HPDE6-E6E7 (cell line): ENCODE measurements around the gene PRSS2.

Source experiments
- DNase-seq: peaks from one replicate; pipeline ENCODE4 v3.0.0; 2011; ENCODE audit warnings: missing footprints; ENCODE audit errors: extremely low spot score

Gene PRSS2

GRCh38 chr7:142787034-142787768 lies 16.4 kb downstream of the PRSS2 start:
- no peak for DNase-seq

DNA sequence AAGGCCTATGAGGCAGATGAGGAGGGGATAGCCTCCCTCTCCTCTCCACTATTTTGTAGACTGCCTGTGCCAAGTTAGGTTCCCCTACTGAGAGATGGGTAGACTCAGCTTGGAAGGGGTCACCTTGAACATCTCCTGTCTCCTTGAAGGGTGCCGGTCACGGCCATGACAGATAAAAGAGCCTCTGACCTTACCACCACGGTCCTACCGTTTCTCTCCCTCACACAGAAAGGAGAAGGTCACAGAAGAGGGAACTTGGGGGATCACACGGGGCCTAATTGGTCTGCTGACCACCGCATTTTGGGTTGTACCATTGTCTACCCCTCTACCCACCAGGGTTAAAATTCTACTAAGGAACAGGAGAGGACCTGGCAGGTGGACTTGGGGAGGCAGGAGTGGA lies 17.0 kb downstream of the PRSS2 start:
- no peak for DNase-seq

- DNase-seq = no peak
Observed at GRCh38 chr7:142788303-142789289, 17.8 kb downstream of the PRSS2 start.

GRCh38 chr7:142789441-142789840 lies 18.7 kb downstream of the PRSS2 start:
- DNase-seq = no peak

- DNase-seq = no peak
Observed at GRCh38 chr7:142790056-142790455, 19.3 kb downstream of the PRSS2 start.

GRCh38 chr7:142790555-142790954 lies 19.8 kb downstream of the PRSS2 start:
- no peak for DNase-seq

DNA sequence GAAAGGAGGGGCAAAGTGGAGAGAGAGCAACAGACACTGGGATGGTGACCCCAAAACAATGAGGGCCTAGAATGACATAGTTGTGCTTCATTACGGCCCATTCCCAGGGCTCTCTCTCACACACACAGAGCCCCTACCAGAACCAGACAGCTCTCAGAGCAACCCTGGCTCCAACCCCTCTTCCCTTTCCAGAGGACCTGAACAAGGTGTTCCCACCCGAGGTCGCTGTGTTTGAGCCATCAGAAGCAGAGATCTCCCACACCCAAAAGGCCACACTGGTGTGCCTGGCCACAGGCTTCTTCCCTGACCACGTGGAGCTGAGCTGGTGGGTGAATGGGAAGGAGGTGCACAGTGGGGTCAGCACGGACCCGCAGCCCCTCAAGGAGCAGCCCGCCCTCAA lies 20.7 kb downstream of the PRSS2 start:
- no peak for DNase-seq

- DNase-seq = no peak
Observed at GRCh38 chr7:142792129-142792528, 21.4 kb downstream of the PRSS2 start.

GRCh38 chr7:142792593-142792992 lies 21.8 kb downstream of the PRSS2 start:
- DNase-seq = no peak

DNA sequence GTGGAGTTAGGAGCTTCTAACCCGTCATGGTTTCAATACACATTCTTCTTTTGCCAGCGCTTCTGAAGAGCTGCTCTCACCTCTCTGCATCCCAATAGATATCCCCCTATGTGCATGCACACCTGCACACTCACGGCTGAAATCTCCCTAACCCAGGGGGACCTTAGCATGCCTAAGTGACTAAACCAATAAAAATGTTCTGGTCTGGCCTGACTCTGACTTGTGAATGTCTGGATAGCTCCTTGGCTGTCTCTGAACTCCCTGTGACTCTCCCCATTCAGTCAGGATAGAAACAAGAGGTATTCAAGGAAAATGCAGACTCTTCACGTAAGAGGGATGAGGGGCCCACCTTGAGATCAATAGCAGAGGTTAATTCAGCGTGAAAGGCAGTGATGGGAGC lies 22.4 kb downstream of the PRSS2 start:
- no peak for DNase-seq

DNA sequence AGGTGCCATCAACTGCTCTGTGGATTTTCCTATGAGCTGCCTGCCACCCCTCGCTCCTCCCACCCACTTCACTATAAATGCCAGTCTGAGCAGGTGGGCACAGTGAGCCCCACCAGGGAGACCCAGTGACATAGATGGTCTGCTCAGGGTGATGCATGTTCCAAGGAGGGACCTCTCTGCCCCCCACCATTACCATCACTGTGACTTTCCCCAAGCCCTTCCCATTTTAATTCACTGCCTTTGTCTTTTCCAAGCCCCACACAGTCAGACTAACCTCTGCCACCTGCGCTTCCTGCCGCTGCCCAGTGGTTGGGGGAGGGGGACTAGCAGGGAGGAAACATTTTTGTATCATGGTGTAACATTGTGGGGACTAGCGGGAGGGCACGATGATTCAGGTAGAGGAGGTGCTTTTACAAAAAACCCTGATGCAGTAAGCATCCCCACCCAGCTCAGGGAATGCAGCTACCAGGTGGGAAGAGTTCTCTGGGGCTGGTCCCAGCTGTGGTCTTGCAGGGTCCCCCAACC lies 24.6 kb downstream of the PRSS2 start:
- no peak for DNase-seq

GRCh38 chr7:142796001-142796500 lies 25.3 kb downstream of the PRSS2 start:
- DNase-seq = no peak

GRCh38 chr7:142796501-142797390 lies 26.0 kb downstream of the PRSS2 start:
- no peak for DNase-seq

GRCh38 chr7:142797391-142798377 lies 26.9 kb downstream of the PRSS2 start:
- DNase-seq = no peak

- DNase-seq = no peak
Observed at GRCh38 chr7:142798451-142799436, 28.0 kb downstream of the PRSS2 start.

GRCh38 chr7:142799437-142799835 lies 28.7 kb downstream of the PRSS2 start:
- DNase-seq = no peak

- DNase-seq = no peak
Observed at GRCh38 chr7:142800088-142800487, 29.3 kb downstream of the PRSS2 start.

GRCh38 chr7:142800699-142801260 lies 30.0 kb downstream of the PRSS2 start:
- DNase-seq = no peak
